WI38 (cell line): Measurements from ENCODE around the gene CHD9.
A peak's percentile ranks its signal among the peaks of the same experiment; 100 is the strongest.

Source experiments
- H3K4me3 ChIP-seq: 2 replicates; pipeline ENCODE4 v1.5.1; 2011; ENCODE audit warnings: low read depth, mild to moderate bottlenecking, control low read depth, low read length
- TF ChIP-seq, protein P1 (sequence below): IDR thresholded peaks from 2 replicates; pipeline ENCODE4 v1.5.1; 2012; ENCODE audit warnings: low read depth, mild to moderate bottlenecking, control low read depth, low read length

CHD9 gene

DNA sequence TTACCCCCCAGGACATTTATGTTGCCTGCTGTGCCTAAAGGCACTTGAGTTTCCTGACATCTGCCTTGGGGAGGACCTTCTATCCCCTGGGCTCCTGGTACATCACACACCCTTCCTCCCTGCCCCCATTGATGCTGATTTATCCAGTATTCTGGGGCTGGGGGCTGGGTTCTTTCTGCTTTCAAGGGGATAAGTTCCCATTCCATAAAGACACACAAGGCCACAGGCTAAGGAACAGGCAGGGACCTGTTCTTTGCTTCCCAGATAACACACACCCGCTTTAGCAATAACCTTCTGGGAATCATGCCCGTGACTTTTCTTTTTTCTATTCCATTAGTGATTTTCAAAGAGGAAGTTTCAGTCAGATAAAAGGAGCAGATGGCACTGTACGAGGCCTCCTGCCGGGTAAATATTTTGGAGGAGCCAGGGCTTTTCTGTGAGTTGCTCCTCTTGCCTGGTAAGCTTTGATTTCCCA is 30.6 kb downstream of the CHD9 start:
- TF ChIP-seq, protein P1, sequence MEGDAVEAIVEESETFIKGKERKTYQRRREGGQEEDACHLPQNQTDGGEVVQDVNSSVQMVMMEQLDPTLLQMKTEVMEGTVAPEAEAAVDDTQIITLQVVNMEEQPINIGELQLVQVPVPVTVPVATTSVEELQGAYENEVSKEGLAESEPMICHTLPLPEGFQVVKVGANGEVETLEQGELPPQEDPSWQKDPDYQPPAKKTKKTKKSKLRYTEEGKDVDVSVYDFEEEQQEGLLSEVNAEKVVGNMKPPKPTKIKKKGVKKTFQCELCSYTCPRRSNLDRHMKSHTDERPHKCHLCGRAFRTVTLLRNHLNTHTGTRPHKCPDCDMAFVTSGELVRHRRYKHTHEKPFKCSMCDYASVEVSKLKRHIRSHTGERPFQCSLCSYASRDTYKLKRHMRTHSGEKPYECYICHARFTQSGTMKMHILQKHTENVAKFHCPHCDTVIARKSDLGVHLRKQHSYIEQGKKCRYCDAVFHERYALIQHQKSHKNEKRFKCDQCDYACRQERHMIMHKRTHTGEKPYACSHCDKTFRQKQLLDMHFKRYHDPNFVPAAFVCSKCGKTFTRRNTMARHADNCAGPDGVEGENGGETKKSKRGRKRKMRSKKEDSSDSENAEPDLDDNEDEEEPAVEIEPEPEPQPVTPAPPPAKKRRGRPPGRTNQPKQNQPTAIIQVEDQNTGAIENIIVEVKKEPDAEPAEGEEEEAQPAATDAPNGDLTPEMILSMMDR = no peak
- H3K4me3 ChIP-seq = no peak overlapping the region

DNA sequence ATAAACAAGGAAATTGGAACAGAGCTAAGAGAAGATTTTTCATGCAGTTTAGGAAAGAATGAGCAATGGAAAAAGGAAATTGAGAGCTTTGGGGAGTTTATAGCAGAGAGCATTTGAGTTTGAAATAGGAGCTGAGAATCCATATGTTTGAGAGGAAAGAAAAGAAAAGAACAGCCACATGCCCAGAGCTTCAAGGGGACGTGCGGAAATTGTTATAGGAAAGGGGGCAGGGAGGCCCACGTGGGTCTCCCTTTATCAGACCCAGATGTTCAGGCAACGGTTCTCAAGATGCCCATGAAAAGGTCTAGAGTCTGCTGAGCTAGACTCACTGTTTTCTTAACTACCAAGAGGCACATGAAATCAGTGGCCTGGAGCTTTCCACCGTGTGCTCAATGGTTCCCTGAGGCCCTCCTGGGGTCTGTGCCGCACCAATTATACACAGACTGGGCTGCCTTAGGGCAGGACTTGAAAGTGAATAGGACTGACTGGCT is 31.2 kb downstream of the CHD9 start:
- TF ChIP-seq, protein P1 = no peak
- no peak overlapping the region for H3K4me3 ChIP-seq

DNA sequence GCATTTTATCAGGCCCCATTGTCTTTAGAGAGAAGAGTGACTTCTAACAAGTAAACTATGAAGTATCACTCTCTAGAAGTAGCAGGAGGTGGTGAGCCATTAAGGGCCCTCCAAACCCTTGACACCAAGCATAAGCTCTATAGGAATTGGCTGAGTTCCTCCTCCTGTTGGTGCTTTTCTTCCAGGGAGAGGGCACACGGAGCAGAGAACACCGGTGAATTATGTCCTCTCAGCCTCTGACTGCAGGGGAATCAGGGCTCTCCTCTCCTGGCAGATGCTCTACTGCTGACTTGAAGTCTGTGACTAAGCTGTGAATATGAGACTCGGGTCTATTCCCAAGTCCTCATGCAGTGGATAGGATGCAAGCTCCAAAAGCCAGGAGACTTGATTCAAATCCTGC is 32.3 kb downstream of the CHD9 start:
- TF ChIP-seq, protein P1 = no peak
- H3K4me3 ChIP-seq = no peak overlapping the region

DNA sequence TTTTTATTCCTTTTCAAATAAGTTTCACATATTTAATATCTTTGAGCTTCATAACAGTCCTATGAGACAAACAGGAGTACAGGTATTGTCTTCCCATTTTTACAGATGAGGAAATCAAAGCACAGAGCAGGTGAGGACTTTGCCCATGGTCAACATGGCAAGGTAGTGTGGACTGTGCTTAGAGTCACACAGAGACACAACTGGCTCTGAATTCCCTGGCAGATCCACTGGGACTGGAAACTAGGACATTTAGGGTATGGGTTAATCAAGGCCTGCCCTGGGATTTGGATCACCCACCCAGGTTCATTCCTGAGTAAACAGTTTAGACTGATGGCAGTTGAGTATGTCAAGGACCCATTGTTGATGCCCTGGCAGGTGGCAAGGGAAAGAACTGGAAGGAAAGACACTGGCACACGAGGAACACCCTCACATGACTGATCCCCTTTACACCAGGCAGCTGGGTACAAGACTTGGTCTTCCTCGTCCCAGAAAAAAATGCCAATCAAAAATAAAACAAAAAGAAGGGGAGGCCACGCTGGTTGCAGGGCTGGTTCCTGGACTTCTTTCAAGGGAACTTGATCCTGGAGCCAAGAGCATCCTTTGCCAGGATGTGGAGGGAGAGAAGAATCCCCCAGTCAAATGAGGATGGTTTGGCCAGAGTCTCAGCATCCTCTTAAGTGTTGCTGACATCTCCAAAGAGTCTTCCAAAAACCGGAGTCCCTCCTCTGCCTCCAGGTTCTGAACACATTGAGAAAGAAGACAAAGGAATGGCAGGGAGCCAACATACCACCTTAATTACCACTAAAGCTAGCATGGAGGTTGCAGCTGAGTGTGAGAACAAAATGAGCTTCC is 34.9 kb downstream of the CHD9 start:
- TF ChIP-seq, protein P1 = no peak
- no peak overlapping the region for H3K4me3 ChIP-seq

DNA sequence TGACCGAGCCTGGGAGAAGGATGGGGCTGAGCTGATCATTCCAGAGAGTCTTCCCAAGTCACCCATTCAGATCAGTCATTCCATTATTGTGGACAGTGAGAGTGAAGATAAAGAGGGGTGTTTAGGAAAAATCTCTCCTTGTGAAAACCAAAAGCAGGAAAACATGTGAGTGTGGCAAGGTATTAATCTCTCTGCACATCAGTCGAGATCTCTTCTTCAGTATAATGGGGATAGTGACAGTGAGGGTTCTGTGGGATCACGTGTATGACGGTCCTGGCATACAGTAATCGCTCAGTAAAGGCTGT is 35.4 kb downstream of the CHD9 start:
- TF ChIP-seq, protein P1 = no peak
- H3K4me3 ChIP-seq = no peak overlapping the region

DNA sequence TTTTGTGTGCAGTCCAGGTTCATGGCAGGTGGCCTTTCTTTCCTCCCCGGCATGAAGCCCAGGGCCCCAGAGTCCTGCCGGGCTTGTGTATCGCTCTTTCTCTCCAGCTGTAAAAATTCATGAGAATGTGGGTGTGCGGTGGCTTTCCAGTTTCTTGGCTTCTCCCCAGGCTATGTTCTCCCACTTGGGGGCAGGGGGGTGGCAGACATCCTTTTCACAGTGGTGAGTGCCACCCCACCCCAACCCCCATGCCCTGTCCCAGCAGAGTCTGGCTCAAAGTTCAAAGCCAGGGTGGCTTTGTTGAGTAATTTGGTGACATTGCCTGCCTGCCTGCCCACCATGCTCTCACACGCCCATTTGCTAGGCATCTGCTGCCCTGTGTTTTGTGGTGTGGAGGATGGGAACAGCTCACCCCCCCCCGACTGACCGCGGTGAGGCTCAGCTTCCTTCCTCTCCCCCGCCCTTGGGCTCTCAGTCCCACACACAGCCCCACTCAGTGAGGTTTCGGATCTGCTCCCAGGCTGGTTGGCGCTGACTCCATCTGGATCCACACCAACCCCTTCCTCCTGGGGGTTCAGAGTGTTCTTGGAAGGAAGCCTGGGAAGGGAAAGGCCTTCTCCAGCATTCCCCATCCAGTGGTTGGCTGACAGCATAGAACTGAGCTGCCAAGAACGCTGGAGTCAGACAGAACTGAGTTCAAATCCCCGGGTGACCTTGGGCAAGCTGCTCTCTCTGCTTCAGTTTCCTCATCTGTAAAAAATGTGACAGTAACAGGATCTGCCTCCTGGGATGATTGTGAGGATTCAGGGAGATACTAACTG is 36.0 kb downstream of the CHD9 start:
- peak overlapping the region; percentile 18 for H3K4me3 ChIP-seq
- TF ChIP-seq, protein P1 = no peak
